LNCaP clone FGC (cell line): ENCODE measurements around the gene OGT.

Source experiments
- DNase-seq: peaks from one replicate; pipeline ENCODE4 v3.0.0-alpha.2; 2011; ENCODE audit warnings: low read depth
- H3K4me3 ChIP-seq: 2 replicates; pipeline ENCODE4 v1.5.1; 2011; ENCODE audit warnings: mild to moderate bottlenecking, low read depth, low read length, control low read depth
- CTCF ChIP-seq: IDR thresholded peaks from 2 replicates; pipeline ENCODE4 v1.5.1; 2012; ENCODE audit warnings: mild to moderate bottlenecking; ENCODE audit not compliant: control insufficient read depth, insufficient read depth; ENCODE audit errors: extremely low read depth

The OGT gene

GRCh38 chrX:71616672-71617529, 84.0 kb downstream of the OGT start:
- TF ChIP-seq CTCF: no peak
- H3K4me3 ChIP-seq: no peak overlapping the region
- DNase-seq: no peak

GRCh38 chrX:71617742-71618141, 84.8 kb downstream of the OGT start:
- no peak for TF ChIP-seq CTCF
- DNase-seq: no peak
- H3K4me3 ChIP-seq: no peak overlapping the region

DNA sequence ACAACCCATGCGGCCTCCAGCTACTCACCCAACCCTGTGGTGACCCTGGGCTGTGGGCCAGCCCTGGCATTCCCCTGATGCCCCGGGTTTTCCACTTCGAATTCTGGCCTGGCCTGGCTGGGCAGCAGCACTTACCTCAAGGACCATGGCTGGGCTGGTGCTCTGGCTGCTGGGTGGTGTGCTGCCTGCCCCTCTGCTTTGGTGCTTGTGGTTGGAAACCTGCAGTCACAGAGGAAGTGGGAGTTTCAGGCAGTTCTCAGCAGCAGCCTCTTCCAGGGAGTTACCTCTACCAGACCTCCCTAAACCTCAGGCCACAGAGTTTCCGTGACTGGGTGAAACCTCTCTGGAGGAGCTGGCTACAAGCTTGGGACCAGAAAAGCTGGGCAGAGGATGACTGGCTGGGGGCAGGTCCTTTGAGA, 85.4 kb downstream of the OGT start, which contains the start of gene CXCR3:
CXCR3 (minus strand) TSS at position 209 of the 419 bp plus-strand sequence; CDS start at position 147, 62 bp downstream.
- no peak for DNase-seq
- TF ChIP-seq CTCF: no peak
- no peak within 1 kb of the TSS for H3K4me3 ChIP-seq

DNA sequence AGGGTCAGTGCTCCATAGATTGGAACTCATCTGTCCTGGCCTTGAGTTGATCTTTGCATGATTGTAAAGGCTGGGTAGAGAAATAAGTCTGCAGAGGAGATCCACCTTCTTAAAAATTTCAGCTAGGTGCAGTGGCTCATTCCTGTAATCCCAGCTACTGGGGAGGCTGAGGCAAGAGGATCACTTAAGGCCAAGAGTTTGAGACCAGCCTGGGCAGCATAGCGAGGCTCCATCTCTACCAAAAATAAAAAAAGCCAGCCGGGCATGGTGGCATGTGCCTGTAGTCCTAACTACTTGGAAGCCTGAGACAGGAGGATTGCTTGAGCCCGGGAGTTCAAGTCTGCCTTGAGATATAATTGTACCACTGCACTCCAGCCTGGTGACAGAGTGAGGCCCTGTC, 85.9 kb downstream of the OGT start:
- no peak for DNase-seq

DNA sequence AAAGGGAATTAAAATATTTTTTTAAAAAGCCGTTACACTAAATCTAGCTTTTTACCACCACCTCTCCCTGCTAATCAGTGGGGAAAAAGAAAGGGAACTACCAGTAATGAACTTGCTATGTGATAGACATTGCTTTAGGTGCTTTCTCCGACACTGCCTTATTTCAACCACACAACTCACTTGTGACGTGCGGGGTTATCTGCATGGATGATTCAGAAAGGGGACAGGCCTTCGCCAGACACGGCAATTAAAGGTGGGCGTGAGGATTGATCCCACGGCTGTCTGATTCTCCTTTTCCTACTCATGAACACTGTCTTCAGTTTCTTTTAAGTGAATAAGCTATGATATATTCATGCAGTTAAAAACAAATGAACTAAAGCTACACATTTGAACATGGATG, 86.3 kb downstream of the OGT start:
- TF ChIP-seq CTCF: no peak
- DNase-seq: no peak
- H3K4me3 ChIP-seq: no peak overlapping the region

More for the DNA sequence above, 85.9 kb downstream of the OGT start:
- no peak for TF ChIP-seq CTCF
- no peak overlapping the region for H3K4me3 ChIP-seq

DNA sequence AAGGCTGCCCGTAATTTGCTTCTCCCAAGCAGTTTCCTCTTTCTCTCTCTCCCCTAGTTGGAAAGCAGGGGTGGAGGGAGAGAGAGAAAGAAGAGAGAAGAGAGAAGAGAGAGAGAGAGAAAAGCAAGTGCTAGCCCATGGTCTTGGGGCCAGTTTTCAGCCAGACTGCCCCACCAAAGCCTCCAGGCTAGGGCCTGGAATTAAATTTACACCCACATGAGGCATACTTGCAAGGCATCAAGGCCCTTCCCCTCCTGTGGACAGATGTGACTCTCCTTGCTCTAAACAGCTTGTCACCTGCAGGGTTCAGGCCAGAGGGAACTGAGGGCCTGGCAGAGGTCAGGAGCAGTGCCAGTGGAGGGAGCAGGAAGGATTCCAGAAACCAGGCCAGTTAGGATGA, 87.1 kb downstream of the OGT start:
- no peak for DNase-seq
- TF ChIP-seq CTCF: no peak
- no peak overlapping the region for H3K4me3 ChIP-seq
